ENCODE data around the gene PAGE4.

DNA sequence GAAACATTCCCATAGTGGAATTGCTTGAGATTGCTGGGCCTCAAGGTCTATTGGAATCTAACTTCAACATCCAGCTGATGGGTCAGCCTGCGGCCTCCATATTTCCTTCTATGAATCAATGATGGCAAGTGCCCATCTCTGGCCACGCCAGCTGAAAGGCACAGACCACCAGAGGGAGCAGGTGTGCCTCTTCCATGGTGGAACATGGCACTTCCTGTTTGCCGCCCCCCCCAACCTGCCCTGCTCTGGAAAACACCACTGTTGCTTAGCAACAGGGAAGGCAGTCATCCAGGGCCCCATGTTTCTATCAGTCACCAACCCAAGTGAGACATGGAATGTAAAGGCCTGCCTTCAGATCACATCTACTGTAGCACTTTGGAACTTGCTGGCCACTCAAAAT is 11.6 kb downstream of the PAGE4 start:
- TF ChIP-seq CTCF (conservative IDR thresholded peaks at IDR 0.05 in 1 of 2, IDR thresholded peaks at IDR 0.05 in 1 of 2; ENCODE audit: low read depth in 1 of 2, low read length in 2 of 2), result peak; percentile 5 to 29
- TF ChIP-seq EZH2 (IDR thresholded peaks at IDR 0.05; ENCODE audit: low read length, missing control alignments), result no peak
